Psoas muscle (tissue), 8 donors: ENCODE measurements around the gene ABR. TPM values are rescaled to one million over a fixed set of nuclear protein-coding genes. Genes with fewer than 3 reads are reported as not detected.
A peak's percentile ranks its signal among the peaks of the same experiment; 100 is the strongest.
"Not testable (repeated sequence)": the region's sequence is repeated elsewhere in the genome, so short reads cannot be mapped to it uniquely, and the experiment has no call there.

Experiments
- ATAC-seq, 4 donors: fragments of 200-7000 bp; cut with Tn5 transposase; one replicate each; pipeline ENCODE4 v1.9.1; 2020; ENCODE audit warnings: moderate library complexity in 3 of 4, mild to moderate bottlenecking in 2 of 4
- DNase-seq, 2 donors: peaks; one replicate each; pipeline ENCODE4 v3.0.0-alpha.2; 2020
- H3K27ac ChIP-seq: fragments of 200-600 bp; one replicate; pipeline ENCODE4 v1.8.0; 2022
- H3K27me3 ChIP-seq, 3 donors: fragments of 200-600 bp in 1 of 3; one replicate each; pipeline versions ENCODE4 v1.6.1 to v1.8.0; 2013 to 2022; ENCODE audit warnings: low read length in 2 of 3, mild to moderate bottlenecking in 2 of 3, moderate library complexity in 1 of 3; ENCODE audit not compliant: insufficient read depth in 3 of 3
- H3K36me3 ChIP-seq, 2 donors: fragments of 200-600 bp in 1 of 2; one replicate each; pipeline versions ENCODE4 v1.6.1 to v1.8.0; 2013 to 2022; ENCODE audit warnings: low read depth in 1 of 2, mild to moderate bottlenecking in 1 of 2, moderate library complexity in 1 of 2; ENCODE audit not compliant: insufficient read depth in 1 of 2
- H3K4me1 ChIP-seq: fragments of 200-600 bp; one replicate; pipeline ENCODE4 v1.8.0; 2022
- H3K4me3 ChIP-seq: fragments of 200-600 bp; one replicate; pipeline ENCODE4 v1.8.0; 2022; ENCODE audit warnings: mild to moderate bottlenecking
- H3K9me3 ChIP-seq: fragments of 200-600 bp; one replicate; pipeline ENCODE4 v1.8.0; 2022
- WGBS, 3 donors: extraction: QIAGEN DNeasy Blood & Tissue Kit; methylation state at CpG; one replicate each; pipeline versions ENCODE4 v1.1.6 to v1.1.7; 2013; 5-methylcytosine and 5-hydroxymethylcytosine counted together
- intact Hi-C, 2 donors: fragments of 100-400 bp; cut with DNase I; formaldehyde crosslinking; loops; one replicate each; pipeline versions ENCODE4 v1.11.0 to v1.14.2; 2022
- polyA plus RNA-seq, 3 donors: library from polyadenylated mRNA; stranded (reverse); fragments of 200-250 nt; gene quantifications; one replicate each; pipeline ENCODE4 v1.2.3, GENCODE V29; 2013
- total RNA-seq, 4 donors: library from RNA; stranded (reverse); fragmentation: NEBNext Ultra II Directional in 2 of 4; extraction: Animal tissue kit (Norgen Biotek cat#: 25700) in 2 of 4; gene quantifications; one replicate each; pipeline versions ENCODE4 v1.2.1 to v1.2.4, GENCODE V29; 2021 to 2023
- TF ChIP-seq, protein P1 (sequence below): fragments of 200-600 bp; IDR thresholded peaks from one replicate; pipeline ENCODE4 v1.8.0; 2022; ENCODE audit warnings: antibody characterized with exemption
- donor health status: healthy with polysubstance abuse.
- donor health status: DM: no; HTN: no; CAD: no; lungs with moderate emphysema.
- donor health status: Bipolar disorder and iron deficiency.
- donor health status: healthy.
- donor health status: DM: yes; HTN: yes; CAD: no.
- donor health status: DM: no; HTN: no; CAD: no.
- donor health status: DM: no; HTN: no; CAD: no.
- donor health status: DM: yes; HTN: yes; CAD: no.

Gene ABR
- total and polyA plus RNA-seq, 7 donors, result 5.8 to 25.4 (median 9.8) TPM

DNA sequence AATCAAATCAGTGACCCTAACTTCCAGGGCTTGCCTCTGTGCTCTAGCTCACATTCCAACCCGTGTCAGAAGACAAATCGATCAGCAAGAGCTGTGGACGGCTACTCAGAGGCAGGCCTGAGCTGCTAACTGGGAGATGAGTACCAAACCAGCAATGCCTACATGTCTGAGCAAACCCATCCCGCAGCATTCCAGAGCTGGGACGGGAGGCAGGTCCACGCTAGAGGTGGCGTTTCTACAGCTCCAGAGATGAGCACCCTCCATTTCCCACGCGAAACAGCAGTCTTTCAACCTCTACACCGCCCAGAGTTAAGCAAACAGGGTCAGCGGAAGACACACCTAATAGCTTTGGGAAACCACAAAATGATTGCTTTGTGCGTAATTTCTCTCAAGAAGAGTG, 206.7 kb downstream of the ABR start:
- H3K4me1 ChIP-seq, result peaks cover 42% of the 10 kb centered on the region

DNA sequence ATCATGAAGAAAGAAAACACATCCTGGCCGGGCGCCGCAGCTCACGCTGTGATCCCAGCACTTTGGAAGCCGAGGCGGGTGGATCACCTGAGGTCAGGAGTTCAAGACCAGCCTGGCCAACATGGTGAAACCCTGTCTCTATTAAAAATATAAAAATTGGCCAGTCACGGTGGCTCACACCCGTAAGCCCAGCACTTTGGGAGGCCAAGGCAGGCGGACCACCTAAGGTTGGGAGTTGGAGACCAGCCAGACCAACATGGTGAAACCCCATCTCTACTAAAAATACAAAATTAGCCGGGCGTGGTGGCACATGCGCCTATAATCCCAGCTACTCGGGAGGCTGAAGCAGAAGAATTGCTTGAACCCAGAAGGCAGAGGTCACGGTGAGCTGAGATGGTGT, 207.9 kb downstream of the ABR start:
- H3K4me3 ChIP-seq, H3K27me3 ChIP-seq, H3K9me3 ChIP-seq, H3K36me3 ChIP-seq, H3K27ac ChIP-seq, DNase-seq, ATAC-seq, intact Hi-C loops: not testable (repeated sequence)
- 84 to 91% (median 85%) methylated on average over 14 of the region's 14 CpGs for WGBS, 3 donors
- H3K4me1 ChIP-seq, result peaks cover 30% of the 10 kb centered on the region

More for the DNA sequence above, 206.7 kb downstream of the ABR start:
- intact Hi-C loops, result no loop called here
- no peak for DNase-seq
- TF ChIP-seq, protein P1, sequence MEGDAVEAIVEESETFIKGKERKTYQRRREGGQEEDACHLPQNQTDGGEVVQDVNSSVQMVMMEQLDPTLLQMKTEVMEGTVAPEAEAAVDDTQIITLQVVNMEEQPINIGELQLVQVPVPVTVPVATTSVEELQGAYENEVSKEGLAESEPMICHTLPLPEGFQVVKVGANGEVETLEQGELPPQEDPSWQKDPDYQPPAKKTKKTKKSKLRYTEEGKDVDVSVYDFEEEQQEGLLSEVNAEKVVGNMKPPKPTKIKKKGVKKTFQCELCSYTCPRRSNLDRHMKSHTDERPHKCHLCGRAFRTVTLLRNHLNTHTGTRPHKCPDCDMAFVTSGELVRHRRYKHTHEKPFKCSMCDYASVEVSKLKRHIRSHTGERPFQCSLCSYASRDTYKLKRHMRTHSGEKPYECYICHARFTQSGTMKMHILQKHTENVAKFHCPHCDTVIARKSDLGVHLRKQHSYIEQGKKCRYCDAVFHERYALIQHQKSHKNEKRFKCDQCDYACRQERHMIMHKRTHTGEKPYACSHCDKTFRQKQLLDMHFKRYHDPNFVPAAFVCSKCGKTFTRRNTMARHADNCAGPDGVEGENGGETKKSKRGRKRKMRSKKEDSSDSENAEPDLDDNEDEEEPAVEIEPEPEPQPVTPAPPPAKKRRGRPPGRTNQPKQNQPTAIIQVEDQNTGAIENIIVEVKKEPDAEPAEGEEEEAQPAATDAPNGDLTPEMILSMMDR, result no peak
- Histone ChIP-seq H3K36me3 (peaks cover 0 to 3% of the 10 kb centered on the region in 2 donors), H3K4me3 (no peak overlapping the region), H3K9me3 (no peaks in the 10 kb centered on the region), H3K27ac (peak overlapping the region; percentile 18), H3K27me3 (no peaks in the 10 kb centered on the region)
- 86 to 91% (median 88%) methylated on average over 12 of the region's 12 CpGs for WGBS, 3 donors
- ATAC-seq, result no peak

- Histone ChIP-seq H3K27me3 (no peaks in the 10 kb centered on the region), H3K9me3 (no peaks in the 10 kb centered on the region), H3K27ac (peak overlapping the region; percentile 67), H3K36me3 (peaks cover 0 to 3% of the 10 kb centered on the region in 2 donors), H3K4me1 (peaks cover 22% of the 10 kb centered on the region), H3K4me3 (peak overlapping the region; percentile 42)
- intact Hi-C loops, result no loop called here
- ATAC-seq, result no peak
- TF ChIP-seq, protein P1, result no peak
- 75 to 88% (median 79%) methylated on average over 9 of the region's 9 CpGs for WGBS, 3 donors
- DNase-seq, result no peak
Measured at GRCh38 chr17:970364-970763, 209.4 kb downstream of the ABR start.

DNA sequence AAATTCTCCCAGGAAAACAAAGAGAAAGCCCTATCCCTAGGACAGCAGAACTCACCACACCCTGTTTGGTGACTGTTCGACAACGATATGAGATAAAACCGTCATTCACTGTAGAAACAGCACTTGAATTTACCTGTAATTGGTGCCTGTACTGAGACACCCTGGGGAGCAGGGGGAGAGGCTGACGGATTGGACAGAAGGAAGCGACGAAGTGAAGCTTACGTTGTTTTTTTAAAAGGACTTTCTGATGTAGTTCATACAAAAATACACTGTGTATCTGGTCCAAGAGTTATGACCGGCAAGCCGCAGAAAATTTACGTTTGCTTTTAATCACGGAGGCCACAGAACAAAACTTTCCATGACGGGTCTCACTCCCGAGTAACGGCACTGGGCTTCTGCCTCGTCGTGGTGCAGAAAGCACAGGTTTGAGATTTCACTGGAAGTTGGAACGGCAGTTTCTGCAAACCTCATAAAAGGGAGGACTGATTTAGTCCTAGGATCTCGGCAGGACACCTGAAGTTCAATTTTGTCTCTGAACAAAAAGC, 209.9 kb downstream of the ABR start:
- TF ChIP-seq, protein P1, result no peak
- 23 to 57% (median 27%) methylated on average over 18 of the region's 18 CpGs for WGBS, 3 donors
- intact Hi-C loops, result no loop called here
- DNase-seq (no peak), ATAC-seq (peak; percentile 14 to 51 (median 30))
- Histone ChIP-seq H3K27me3 (no peaks in the 10 kb centered on the region), H3K27ac (peak overlapping the region; percentile 67), H3K4me3 (peak overlapping the region; percentile 42), H3K9me3 (no peaks in the 10 kb centered on the region), H3K4me1 (peaks cover 23% of the 10 kb centered on the region), H3K36me3 (peaks cover 0 to 3% of the 10 kb centered on the region in 2 donors)

DNA sequence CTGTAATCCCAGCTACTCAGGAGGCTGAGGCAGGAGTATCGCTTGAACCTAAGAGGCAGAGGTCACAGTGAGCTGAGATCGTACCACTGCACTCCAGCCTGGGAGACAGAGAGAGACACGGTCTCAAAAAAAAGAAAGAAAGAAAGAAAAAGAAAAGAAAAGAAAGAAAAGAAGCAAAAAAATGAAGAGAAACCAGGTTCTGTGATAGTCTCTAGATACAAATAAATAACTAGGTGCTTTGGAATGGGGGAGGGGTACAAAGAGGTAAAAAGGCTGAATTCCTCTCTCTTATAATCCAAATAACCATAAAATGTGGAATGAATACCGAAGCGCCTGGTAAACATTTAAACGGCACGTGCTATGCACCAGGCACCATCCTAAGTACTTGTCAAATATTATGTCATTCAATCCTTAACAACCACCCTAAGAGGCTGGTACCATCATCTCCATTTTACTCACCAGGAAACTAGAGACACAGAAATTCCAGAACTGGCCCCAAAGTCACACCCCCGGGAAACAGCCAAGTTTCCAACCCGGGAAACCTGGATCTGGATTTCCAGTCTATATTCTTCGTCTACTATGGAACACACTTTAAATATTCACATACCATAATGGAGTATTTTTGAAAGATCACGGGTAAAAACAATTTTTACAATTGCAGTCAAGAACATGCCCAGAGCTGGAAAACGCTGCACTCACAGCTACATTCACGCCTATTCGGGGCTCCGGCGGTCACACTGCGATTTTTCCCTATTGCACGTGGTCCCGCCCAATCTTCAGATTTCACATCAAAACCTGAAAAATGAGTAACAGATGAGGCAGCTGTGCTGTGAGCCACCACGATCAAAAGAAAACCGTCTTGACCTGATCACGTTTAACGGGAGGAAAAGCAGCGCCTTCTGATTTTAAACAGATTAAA, 210.7 kb downstream of the ABR start:
- WGBS, 3 donors, result 50 to 69% (median 59%) methylated on average over 24 of the region's 24 CpGs
- TF ChIP-seq, protein P1, result no peak
- H3K9me3 ChIP-seq, result no peaks in the 10 kb centered on the region
- no peak for ATAC-seq
- peak overlapping the region; percentile 67 for H3K27ac ChIP-seq
- intact Hi-C loops, result no loop called here
- H3K36me3 ChIP-seq, result peaks cover 0 to 3% of the 10 kb centered on the region in 2 donors
- H3K27me3 ChIP-seq, result no peaks in the 10 kb centered on the region
- H3K4me1 ChIP-seq, result peaks cover 32% of the 10 kb centered on the region
- peak overlapping the region; percentile 42 for H3K4me3 ChIP-seq
- no peak for DNase-seq
